Karpas-422 (cell line): ENCODE results near the gene FOXJ2. TPM values are rescaled to one million over a fixed set of nuclear protein-coding genes. Genes with fewer than 3 reads are reported as not detected.
"Not testable (repeated sequence)": the region's sequence is repeated elsewhere in the genome, so short reads cannot be mapped to it uniquely, and the experiment has no call there.

Experiments used
- DNase-seq: peaks from one replicate; pipeline ENCODE4 v3.0.0-alpha.2; 2015
- H2AFZ ChIP-seq: fragments of 200-600 bp; sonication (generic); 2 replicates; pipeline ENCODE4 v1.6.1; 2014; ENCODE audit warnings: antibody characterized with exemption, low read length, mixed read lengths
- H3K27ac ChIP-seq: fragments of 200-600 bp; sonication (generic); 2 replicates; pipeline ENCODE4 v1.5.1; 2014; ENCODE audit warnings: mild to moderate bottlenecking, low read length, moderate library complexity
- H3K27me3 ChIP-seq: fragments of 200-600 bp; sonication (generic); 2 replicates; pipeline ENCODE4 v1.6.1; 2014; ENCODE audit warnings: low read length, mixed read lengths
- H3K36me3 ChIP-seq: fragments of 200-600 bp; sonication (generic); 2 replicates; pipeline ENCODE4 v1.6.1; 2014; ENCODE audit warnings: low read length, mixed read lengths; ENCODE audit not compliant: insufficient read depth
- H3K4me1 ChIP-seq: fragments of 200-600 bp; sonication (generic); 2 replicates; pipeline ENCODE4 v1.6.1; 2014; ENCODE audit warnings: mild to moderate bottlenecking, low read length, mixed read lengths
- H3K4me2 ChIP-seq: fragments of 200-600 bp; sonication (generic); 2 replicates; pipeline ENCODE4 v1.6.1; 2014; ENCODE audit warnings: low read length, low read depth, mild to moderate bottlenecking; ENCODE audit not compliant: poor library complexity, severe bottlenecking
- H3K4me3 ChIP-seq: fragments of 200-600 bp; sonication (generic); 2 replicates; pipeline ENCODE4 v1.5.1; 2014; ENCODE audit warnings: mild to moderate bottlenecking, antibody characterized with exemption, low read length, mixed read lengths
- H3K79me2 ChIP-seq: fragments of 200-600 bp; sonication (generic); 2 replicates; pipeline ENCODE4 v1.6.1; 2014; ENCODE audit warnings: mild to moderate bottlenecking, low read length, mixed read lengths
- H3K9ac ChIP-seq: fragments of 200-600 bp; sonication (generic); 2 replicates; pipeline ENCODE4 v1.6.0; 2014; ENCODE audit warnings: low read length
- H3K9me2 ChIP-seq: fragments of 200-600 bp; sonication (generic), shearing (Covaris generic); replicated peaks from 2 replicates; pipeline ENCODE4 v1.6.0; 2014; ENCODE audit warnings: mild to moderate bottlenecking, low read length, moderate library complexity; ENCODE audit not compliant: insufficient read depth
- H3K9me3 ChIP-seq: fragments of 300-700, 200-600 bp; sonication (generic); 2 replicates; pipeline ENCODE4 v1.6.1; 2014; ENCODE audit warnings: low read length, mixed read lengths
- H4K20me1 ChIP-seq: fragments of 200-600 bp; sonication (generic); 2 replicates; pipeline ENCODE4 v1.6.1; 2014; ENCODE audit warnings: mild to moderate bottlenecking, antibody characterized with exemption, low read length, low read depth; ENCODE audit not compliant: insufficient read depth
- total RNA-seq: library from RNA; depleted of rRNA; stranded (reverse); fragments of >200 nt; shearing (Covaris generic); gene quantifications from 2 replicates; pipeline ENCODE4 v1.2.3, GENCODE V29; 2014; ENCODE audit warnings: low replicate concordance

Gene FOXJ2
- total RNA-seq, 1 experiment from 2014 or later, result 9.0 TPM

DNA sequence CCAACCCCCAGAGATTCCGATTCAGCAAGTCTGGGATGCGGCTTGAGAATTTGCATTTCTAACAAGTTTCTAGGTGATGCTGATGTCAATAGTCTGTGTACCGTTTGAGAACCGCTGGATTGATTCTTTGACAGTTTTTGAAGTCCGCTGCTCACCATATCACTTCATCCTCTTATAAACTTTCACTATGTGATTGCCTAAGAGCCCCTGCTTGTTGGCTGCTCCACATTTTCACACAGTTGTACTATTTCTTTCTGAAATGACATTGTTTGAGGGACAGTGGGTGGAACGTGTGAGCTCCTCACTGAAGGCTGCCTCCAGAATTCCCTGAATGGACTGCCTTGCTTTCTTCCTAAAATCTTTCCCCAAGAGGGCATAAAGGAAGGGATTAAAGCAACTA is 26.0 kb downstream of the FOXJ2 start:
- Histone ChIP-seq H3K4me2 (no peak overlapping the region), H3K9me2 (no peaks in the 10 kb centered on the region), H3K27me3 (no peaks in the 10 kb centered on the region), H3K79me2 (no peaks in the 10 kb centered on the region), H3K27ac (no peak overlapping the region), H2AFZ (no peak overlapping the region), H3K4me3 (no peak overlapping the region), H3K36me3 (no peaks in the 10 kb centered on the region), H3K4me1 (peaks cover 21% of the 10 kb centered on the region), H4K20me1 (no peaks in the 10 kb centered on the region), H3K9me3 (no peaks in the 10 kb centered on the region), H3K9ac (no peak overlapping the region)
- no peak for DNase-seq

DNA sequence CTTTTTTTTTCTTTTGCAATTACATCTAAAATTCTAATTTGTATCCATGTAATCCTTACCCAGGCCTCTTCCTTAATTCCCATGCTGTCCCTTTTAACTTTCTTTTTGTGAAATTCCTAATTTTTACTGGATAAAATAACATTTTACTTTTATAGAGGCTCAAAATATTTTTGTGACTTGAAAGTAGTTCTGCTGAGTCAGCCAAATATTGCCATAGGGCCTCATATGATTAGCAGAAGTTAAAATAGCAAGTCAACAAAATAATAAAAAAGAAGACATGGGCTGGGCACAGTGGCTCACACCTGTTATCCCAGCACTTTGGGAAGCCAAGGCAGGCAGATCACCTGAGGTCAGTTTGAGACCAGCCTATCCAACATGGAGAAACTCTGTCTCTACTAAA is 31.6 kb downstream of the FOXJ2 start:
- H3K79me2 ChIP-seq, result no peaks in the 10 kb centered on the region
- H3K36me3 ChIP-seq, result no peaks in the 10 kb centered on the region
- no peak overlapping the region for H3K4me2 ChIP-seq
- no peak overlapping the region for H3K27ac ChIP-seq
- H3K9me3 ChIP-seq, result no peaks in the 10 kb centered on the region
- no peak overlapping the region for H3K4me3 ChIP-seq
- no peak overlapping the region for H2AFZ ChIP-seq
- DNase-seq, result no peak
- peaks cover 33% of the 10 kb centered on the region for H3K4me1 ChIP-seq
- H4K20me1 ChIP-seq, result no peaks in the 10 kb centered on the region
- no peak overlapping the region for H3K9ac ChIP-seq
- no peaks in the 10 kb centered on the region for H3K27me3 ChIP-seq
- no peaks in the 10 kb centered on the region for H3K9me2 ChIP-seq

- peaks cover 32% of the 10 kb centered on the region for H3K4me1 ChIP-seq
- peak within 1 kb of the TSS; percentile 44 for H3K4me2 ChIP-seq
- peak within 1 kb of the TSS; percentile 23; the same call in 1 of the 2 replicates for H3K4me3 ChIP-seq
- H3K9ac ChIP-seq, result peak within 1 kb of the TSS; percentile 22; the same call in 1 of the 2 replicates
- no peaks in the 10 kb centered on the region for H3K36me3 ChIP-seq
- H3K27ac ChIP-seq, result peak within 1 kb of the TSS; percentile 46
- no peaks in the 10 kb centered on the region for H3K79me2 ChIP-seq
- H3K9me3 ChIP-seq, result no peaks in the 10 kb centered on the region
- no peaks in the 10 kb centered on the region for H3K9me2 ChIP-seq
- peak within 1 kb of the TSS; percentile 69; the same call in 1 of the 2 replicates for H2AFZ ChIP-seq
- no peak for DNase-seq
- no peaks in the 10 kb centered on the region for H3K27me3 ChIP-seq
- no peaks in the 10 kb centered on the region for H4K20me1 ChIP-seq
Observed at GRCh38 chr12:8065991-8066594, 33.6 kb downstream of the FOXJ2 start, which contains the start of gene C3AR1. TSS of gene C3AR1 (minus strand) at chr12:8066359. CDS start at chr12:8060185, 6,174 bp downstream.

DNA sequence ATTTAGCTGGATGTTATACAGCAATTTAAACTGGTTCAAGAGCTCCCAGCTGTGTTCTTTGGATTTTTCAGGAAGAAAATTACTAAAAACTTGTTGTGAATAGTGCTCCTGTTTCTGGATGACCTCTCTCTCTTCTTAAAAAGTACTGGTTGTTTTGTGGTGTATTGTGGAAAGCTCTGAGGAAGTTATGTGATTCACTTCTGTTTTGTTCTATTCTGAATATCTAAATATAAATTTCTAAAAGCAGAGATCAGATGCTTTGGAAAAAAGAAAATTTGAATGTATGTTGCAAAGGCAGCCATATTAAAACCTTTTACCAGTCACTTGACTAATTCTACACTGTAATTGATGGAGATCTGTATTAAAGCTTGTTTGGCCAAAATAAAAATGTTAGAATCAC is 37.1 kb downstream of the FOXJ2 start:
- Histone ChIP-seq H2AFZ (0 out of 2 replicates have a peak overlapping the region, but pooled peaks have one; percentile 28), H3K79me2 (no peaks in the 10 kb centered on the region), H3K36me3 (no peaks in the 10 kb centered on the region), H3K4me3 (no peak overlapping the region), H3K9me3 (no peaks in the 10 kb centered on the region), H3K9me2 (no peaks in the 10 kb centered on the region), H3K27me3 (no peaks in the 10 kb centered on the region), H3K4me1 (peaks cover 30% of the 10 kb centered on the region), H3K4me2 (no peak overlapping the region), H3K27ac (no peak overlapping the region), H4K20me1 (no peaks in the 10 kb centered on the region), H3K9ac (no peak overlapping the region)
- peak; percentile 14 for DNase-seq

DNA sequence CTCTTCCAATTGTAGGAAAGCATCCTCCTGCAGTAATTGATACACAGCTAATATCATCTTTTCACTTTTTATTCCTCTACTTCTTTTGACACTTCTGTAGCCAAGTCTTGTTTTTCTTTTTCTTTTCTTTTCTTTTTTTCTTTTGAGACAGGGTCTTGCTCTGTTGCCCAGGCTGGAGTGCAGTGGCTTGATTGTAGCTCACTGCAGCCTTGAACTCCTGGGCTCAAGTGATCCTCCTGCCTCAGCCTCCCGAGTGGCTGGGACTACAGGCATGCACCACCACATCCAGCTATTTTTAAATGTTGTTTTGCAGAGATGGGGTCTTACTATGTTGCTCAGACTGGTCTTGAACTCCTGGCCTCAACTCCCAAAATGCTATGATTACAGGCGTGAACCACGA is 39.3 kb downstream of the FOXJ2 start:
- not testable (repeated sequence) for H3K79me2 ChIP-seq, H3K9ac ChIP-seq, H2AFZ ChIP-seq, DNase-seq, H3K9me3 ChIP-seq, H3K4me2 ChIP-seq, H3K4me3 ChIP-seq, H4K20me1 ChIP-seq, H3K27me3 ChIP-seq, H3K27ac ChIP-seq, H3K4me1 ChIP-seq, H3K36me3 ChIP-seq, H3K9me2 ChIP-seq

DNA sequence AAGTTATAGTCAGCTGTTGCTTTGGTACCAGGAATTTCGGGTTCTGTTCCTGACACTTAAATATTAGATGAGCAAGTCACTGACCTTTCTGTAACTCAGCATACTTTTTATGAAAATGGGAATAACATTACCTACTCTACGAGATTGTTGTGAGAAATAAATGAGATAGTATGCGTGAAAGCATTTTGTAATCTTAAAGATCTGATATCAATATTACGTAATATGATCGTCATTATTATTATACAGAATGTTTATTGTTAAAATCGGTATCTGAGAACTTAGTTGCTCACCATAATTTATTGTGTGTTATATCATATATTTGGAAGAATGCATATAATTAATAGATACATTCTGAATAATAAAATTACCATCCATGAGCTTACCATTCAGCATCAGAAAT is 43.4 kb downstream of the FOXJ2 start:
- DNase-seq, result no peak
- peaks cover 17% of the 10 kb centered on the region for H3K4me1 ChIP-seq

GRCh38 chr12:8076366-8076765 is 43.9 kb downstream of the FOXJ2 start:
- no peak for DNase-seq
- H3K4me3 ChIP-seq, result no peak overlapping the region
- H3K9me3 ChIP-seq, result no peaks in the 10 kb centered on the region
- H3K27me3 ChIP-seq, result no peaks in the 10 kb centered on the region
- no peak overlapping the region for H3K4me2 ChIP-seq
- H3K9ac ChIP-seq, result no peak overlapping the region
- H2AFZ ChIP-seq, result no peak overlapping the region
- peaks cover 19% of the 10 kb centered on the region for H3K4me1 ChIP-seq
- H3K79me2 ChIP-seq, result no peaks in the 10 kb centered on the region; the same call in 1 of the 2 replicates
- no peaks in the 10 kb centered on the region for H3K9me2 ChIP-seq
- no peak overlapping the region for H3K27ac ChIP-seq
- H4K20me1 ChIP-seq, result no peaks in the 10 kb centered on the region
- H3K36me3 ChIP-seq, result no peaks in the 10 kb centered on the region

More for the DNA sequence above, 43.4 kb downstream of the FOXJ2 start:
- Histone ChIP-seq H3K79me2 (no peaks in the 10 kb centered on the region), H3K9ac (no peak overlapping the region), H4K20me1 (no peaks in the 10 kb centered on the region), H3K27ac (no peak overlapping the region), H2AFZ (no peak overlapping the region), H3K4me3 (no peak overlapping the region), H3K9me3 (no peaks in the 10 kb centered on the region), H3K9me2 (no peaks in the 10 kb centered on the region), H3K27me3 (no peaks in the 10 kb centered on the region), H3K36me3 (no peaks in the 10 kb centered on the region), H3K4me2 (no peak overlapping the region)

- no peak for DNase-seq
- Histone ChIP-seq H3K4me3 (no peak overlapping the region), H4K20me1 (no peaks in the 10 kb centered on the region), H3K4me1 (peaks cover 19% of the 10 kb centered on the region), H3K9me2 (no peaks in the 10 kb centered on the region), H3K9me3 (no peaks in the 10 kb centered on the region), H3K9ac (no peak overlapping the region), H3K27ac (no peak overlapping the region), H3K27me3 (no peaks in the 10 kb centered on the region), H3K4me2 (no peak overlapping the region), H3K79me2 (peaks cover under 1% of the 10 kb centered on the region), H3K36me3 (no peaks in the 10 kb centered on the region), H2AFZ (no peak overlapping the region)
Observed at GRCh38 chr12:8077207-8077606, 44.7 kb downstream of the FOXJ2 start.
